SJCRH30 (cell line): Measurements from ENCODE around the gene ELP4. TPM values are rescaled to one million over a fixed set of nuclear protein-coding genes. Genes with fewer than 3 reads are reported as not detected.

Experiments used
- DNase-seq, 2 experiments: peaks; one replicate each; pipeline ENCODE4 v3.0.0-alpha.2; 2015 to 2020
- H3K27ac ChIP-seq: fragments of 250-450 bp; sonication (Bioruptor Pico); 2 replicates; pipeline ENCODE4 v1.5.1; 2020; ENCODE audit warnings: mild to moderate bottlenecking, moderate library complexity
- H3K27me3 ChIP-seq: fragments of 250-450 bp; sonication (Bioruptor Pico); 2 replicates; pipeline ENCODE4 v1.5.1; 2020; ENCODE audit warnings: mild to moderate bottlenecking, moderate library complexity
- H3K36me3 ChIP-seq: fragments of 250-450 bp; sonication (Bioruptor Pico); 2 replicates; pipeline ENCODE4 v1.5.1; 2020; ENCODE audit warnings: mild to moderate bottlenecking, moderate library complexity
- H3K4me1 ChIP-seq: fragments of 250-450 bp; sonication (Bioruptor Pico); 2 replicates; pipeline ENCODE4 v1.5.1; 2020; ENCODE audit warnings: mild to moderate bottlenecking, moderate library complexity
- H3K4me3 ChIP-seq: fragments of 250-450 bp; sonication (Bioruptor Pico); 2 replicates; pipeline ENCODE4 v1.5.1; 2020; ENCODE audit warnings: mild to moderate bottlenecking, moderate library complexity
- H3K9me3 ChIP-seq: fragments of 250-450 bp; sonication (Bioruptor Pico); replicated peaks from 2 replicates; pipeline ENCODE4 v1.5.1; 2020; ENCODE audit warnings: mild to moderate bottlenecking, moderate library complexity
- total RNA-seq: library from RNA; depleted of rRNA; stranded (reverse); fragments of >200 nt; shearing (Covaris generic); gene quantifications from 2 replicates; pipeline ENCODE4 v1.2.3, GENCODE V29; 2014

The ELP4 gene
- total RNA-seq, 1 experiment from 2014 or later = 21.6 TPM

DNA sequence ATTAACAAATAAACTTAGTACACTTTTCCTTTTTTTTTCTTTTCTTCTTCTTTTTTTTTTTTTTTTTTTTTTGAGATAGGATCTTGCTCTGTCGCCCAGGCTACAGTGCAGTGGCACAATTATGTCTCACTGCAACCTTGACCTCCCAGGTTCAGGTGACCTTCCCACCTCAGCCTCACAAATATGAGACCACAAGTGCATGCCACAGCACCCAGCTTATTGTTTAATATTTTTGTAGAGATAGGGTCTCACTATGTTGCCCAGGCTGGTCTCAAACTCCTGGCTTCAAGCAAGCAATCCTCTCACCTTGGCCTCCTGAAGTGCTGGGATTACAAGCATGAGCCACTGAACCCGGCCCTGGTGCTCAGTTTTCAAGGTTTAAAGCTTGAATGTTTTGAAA is 88.9 kb downstream of the ELP4 start:
- H3K36me3 ChIP-seq = no peaks in the 10 kb centered on the region
- no peaks in the 10 kb centered on the region for H3K9me3 ChIP-seq
- no peak overlapping the region for H3K4me3 ChIP-seq
- DNase-seq = no peak
- no peaks in the 10 kb centered on the region for H3K4me1 ChIP-seq
- H3K27me3 ChIP-seq = no peaks in the 10 kb centered on the region
- no peak overlapping the region for H3K27ac ChIP-seq

- no peaks in the 10 kb centered on the region for H3K4me1 ChIP-seq
- DNase-seq = no peak
- no peaks in the 10 kb centered on the region for H3K27me3 ChIP-seq
- no peaks in the 10 kb centered on the region for H3K36me3 ChIP-seq
- H3K27ac ChIP-seq = no peak overlapping the region
- no peak overlapping the region for H3K4me3 ChIP-seq
- no peaks in the 10 kb centered on the region for H3K9me3 ChIP-seq
Measured at GRCh38 chr11:31601635-31602282, 92.2 kb downstream of the ELP4 start.

DNA sequence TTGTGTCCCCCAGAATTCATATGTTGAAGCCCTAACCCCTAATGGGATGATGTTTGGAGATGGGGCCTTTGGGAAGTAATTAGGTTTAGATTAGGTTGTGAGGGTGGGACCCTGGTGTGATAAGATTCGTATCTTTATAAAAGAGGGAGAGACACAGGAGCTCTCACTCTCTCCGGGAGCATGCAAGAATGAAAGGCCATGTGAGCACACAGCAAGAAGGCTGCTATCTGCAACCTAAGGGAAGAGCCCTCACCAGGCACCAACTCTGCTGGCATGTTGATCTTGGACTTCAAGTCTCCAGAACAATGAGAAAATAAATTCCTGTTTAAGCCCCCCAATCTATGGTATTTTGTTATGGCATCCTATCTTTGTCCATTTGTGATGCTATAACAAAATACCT is 97.3 kb downstream of the ELP4 start:
- Histone ChIP-seq H3K4me1 (no peaks in the 10 kb centered on the region), H3K27ac (no peak overlapping the region), H3K27me3 (no peaks in the 10 kb centered on the region), H3K36me3 (no peaks in the 10 kb centered on the region), H3K4me3 (no peak overlapping the region), H3K9me3 (no peaks in the 10 kb centered on the region)
- DNase-seq = no peak

DNA sequence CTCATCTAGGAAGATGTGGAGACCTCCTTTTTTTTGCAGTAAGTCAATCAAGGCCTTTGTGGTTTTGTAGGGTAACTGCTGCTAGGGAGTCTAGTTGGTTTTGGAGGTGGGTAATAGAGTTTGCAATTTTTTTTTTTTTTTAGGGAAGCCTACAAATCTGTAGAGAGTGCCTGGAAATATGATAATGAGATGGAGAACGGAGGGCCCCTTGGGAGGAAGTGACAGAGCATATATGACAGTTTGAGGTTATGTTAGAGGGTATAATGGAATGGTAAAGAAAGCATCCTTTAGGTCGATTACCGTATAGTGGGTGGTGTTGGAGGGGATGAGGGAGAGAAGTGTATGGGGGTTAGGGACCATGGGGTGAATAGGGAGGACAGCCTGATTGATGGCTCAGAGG is 98.3 kb downstream of the ELP4 start:
- no peaks in the 10 kb centered on the region for H3K36me3 ChIP-seq
- no peaks in the 10 kb centered on the region for H3K4me1 ChIP-seq
- DNase-seq = no peak
- no peaks in the 10 kb centered on the region for H3K27me3 ChIP-seq
- H3K9me3 ChIP-seq = no peaks in the 10 kb centered on the region
- H3K27ac ChIP-seq = no peak overlapping the region
- no peak overlapping the region for H3K4me3 ChIP-seq

- Histone ChIP-seq H3K36me3 (no peaks in the 10 kb centered on the region), H3K27me3 (no peaks in the 10 kb centered on the region), H3K9me3 (no peaks in the 10 kb centered on the region), H3K27ac (no peak overlapping the region), H3K4me3 (no peak overlapping the region), H3K4me1 (no peaks in the 10 kb centered on the region)
- no peak for DNase-seq
Measured at GRCh38 chr11:31608995-31609394, 99.4 kb downstream of the ELP4 start.

- no peaks in the 10 kb centered on the region for H3K9me3 ChIP-seq
- H3K27ac ChIP-seq = no peak overlapping the region
- DNase-seq = no peak
- no peaks in the 10 kb centered on the region for H3K4me1 ChIP-seq
- no peaks in the 10 kb centered on the region for H3K27me3 ChIP-seq
- no peaks in the 10 kb centered on the region for H3K36me3 ChIP-seq
- no peak overlapping the region for H3K4me3 ChIP-seq
Measured at GRCh38 chr11:31610544-31610943, 101.0 kb downstream of the ELP4 start.

DNA sequence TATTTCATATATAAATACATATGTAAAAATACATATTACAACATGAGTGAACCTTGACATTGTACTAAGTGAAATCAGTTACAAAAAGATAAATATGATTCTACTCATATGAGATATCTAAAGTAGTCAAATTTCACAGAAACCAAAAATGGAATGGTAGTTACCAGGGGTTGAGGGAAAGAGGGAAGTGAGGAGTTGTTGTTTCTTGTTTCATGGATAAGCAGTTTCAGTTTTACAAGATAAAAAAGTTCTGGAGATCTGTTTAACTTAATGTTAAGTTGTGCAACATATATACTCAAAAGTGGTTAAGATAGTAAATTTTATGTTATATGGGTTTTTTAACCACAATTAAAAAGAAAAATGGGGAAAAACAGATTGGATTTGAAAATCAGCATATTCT is 107.7 kb downstream of the ELP4 start:
- no peak for DNase-seq

DNA sequence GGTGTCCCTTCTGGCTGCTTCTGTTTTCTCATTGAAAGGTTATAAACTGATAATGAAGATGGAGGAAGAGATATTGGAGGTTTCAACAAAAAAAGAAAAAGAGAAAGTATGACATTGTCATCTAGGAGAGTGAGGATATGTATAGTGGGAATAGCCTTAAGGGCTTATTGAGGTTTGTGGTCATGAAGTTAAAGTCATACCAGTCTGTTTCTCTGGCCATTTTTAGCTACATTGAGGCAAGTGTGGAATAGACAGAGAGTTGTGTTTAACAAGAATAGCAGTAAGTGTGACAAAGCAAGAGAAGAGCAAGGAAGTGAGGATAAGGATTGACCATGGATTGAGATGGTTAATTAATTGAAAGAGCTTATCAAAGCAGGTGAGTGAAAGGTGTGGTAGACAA is 110.4 kb downstream of the ELP4 start:
- DNase-seq = no peak
- Histone ChIP-seq H3K9me3 (no peaks in the 10 kb centered on the region), H3K4me3 (no peak overlapping the region), H3K4me1 (no peaks in the 10 kb centered on the region), H3K27me3 (no peaks in the 10 kb centered on the region), H3K36me3 (no peaks in the 10 kb centered on the region), H3K27ac (no peak overlapping the region)

More for the DNA sequence above, 107.7 kb downstream of the ELP4 start:
- no peaks in the 10 kb centered on the region for H3K4me1 ChIP-seq
- no peaks in the 10 kb centered on the region for H3K9me3 ChIP-seq
- no peak overlapping the region for H3K27ac ChIP-seq
- H3K27me3 ChIP-seq = no peaks in the 10 kb centered on the region
- no peak overlapping the region for H3K4me3 ChIP-seq
- no peaks in the 10 kb centered on the region for H3K36me3 ChIP-seq

DNA sequence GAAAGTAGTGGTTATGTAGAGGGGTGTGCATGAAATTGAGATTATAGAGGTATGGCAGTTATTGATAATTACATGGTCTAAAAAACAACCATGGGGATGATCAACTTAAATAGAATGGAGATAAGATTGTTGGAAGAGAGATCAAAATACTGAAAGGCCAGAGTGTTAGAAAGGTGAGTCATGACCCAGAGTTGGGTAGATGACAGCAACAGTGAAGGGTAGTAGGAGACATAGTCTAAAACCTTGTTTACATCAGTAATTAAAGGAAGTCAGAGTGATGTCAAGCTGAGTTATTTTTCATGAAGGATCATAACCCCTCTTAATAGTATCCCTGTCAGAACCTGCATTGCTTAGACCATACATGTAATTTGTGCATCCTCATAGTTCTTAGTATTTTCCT is 110.9 kb downstream of the ELP4 start:
- H3K4me1 ChIP-seq = no peaks in the 10 kb centered on the region
- no peak overlapping the region for H3K4me3 ChIP-seq
- H3K9me3 ChIP-seq = no peaks in the 10 kb centered on the region
- no peaks in the 10 kb centered on the region for H3K27me3 ChIP-seq
- H3K27ac ChIP-seq = no peak overlapping the region
- H3K36me3 ChIP-seq = no peaks in the 10 kb centered on the region
- DNase-seq = no peak

- H3K36me3 ChIP-seq = no peaks in the 10 kb centered on the region
- H3K27me3 ChIP-seq = no peaks in the 10 kb centered on the region
- H3K27ac ChIP-seq = no peak overlapping the region
- no peak for DNase-seq
- H3K9me3 ChIP-seq = no peaks in the 10 kb centered on the region
- no peaks in the 10 kb centered on the region for H3K4me1 ChIP-seq
- no peak overlapping the region for H3K4me3 ChIP-seq
Measured at GRCh38 chr11:31625868-31626267, 116.3 kb downstream of the ELP4 start.

- no peaks in the 10 kb centered on the region for H3K4me1 ChIP-seq
- H3K27ac ChIP-seq = no peak overlapping the region
- no peaks in the 10 kb centered on the region for H3K9me3 ChIP-seq
- DNase-seq = no peak
- no peaks in the 10 kb centered on the region for H3K36me3 ChIP-seq
- H3K4me3 ChIP-seq = no peak overlapping the region
- no peaks in the 10 kb centered on the region for H3K27me3 ChIP-seq
Measured at GRCh38 chr11:31628111-31628510, 118.5 kb downstream of the ELP4 start.

- Histone ChIP-seq H3K4me1 (0 out of 2 replicates have a peak, but pooled peaks cover 6% of the 10 kb centered on the region), H3K27me3 (no peaks in the 10 kb centered on the region), H3K9me3 (no peaks in the 10 kb centered on the region), H3K27ac (peak overlapping the region; percentile 17; the same call in 1 of the 2 replicates), H3K36me3 (peaks cover 4% of the 10 kb centered on the region; the same call in 1 of the 2 replicates), H3K4me3 (no peak overlapping the region)
- DNase-seq = peak; percentile 21 to 55
Measured at GRCh38 chr11:31636983-31637382, 127.4 kb downstream of the ELP4 start.

- Histone ChIP-seq H3K36me3 (peaks cover 4% of the 10 kb centered on the region; the same call in 1 of the 2 replicates), H3K27ac (no peak overlapping the region), H3K4me1 (peaks cover 19% of the 10 kb centered on the region; the same call in 1 of the 2 replicates), H3K9me3 (no peaks in the 10 kb centered on the region), H3K27me3 (no peaks in the 10 kb centered on the region), H3K4me3 (no peak overlapping the region)
- DNase-seq = no peak
Measured at GRCh38 chr11:31640611-31641010, 131.0 kb downstream of the ELP4 start.

- peaks cover 4% of the 10 kb centered on the region; the same call in 1 of the 2 replicates for H3K36me3 ChIP-seq
- H3K27me3 ChIP-seq = no peaks in the 10 kb centered on the region
- DNase-seq = peak; percentile 33 to 58
- H3K4me3 ChIP-seq = no peak overlapping the region
- no peaks in the 10 kb centered on the region for H3K9me3 ChIP-seq
- H3K27ac ChIP-seq = no peak overlapping the region
- H3K4me1 ChIP-seq = peaks cover 27% of the 10 kb centered on the region
Measured at GRCh38 chr11:31641477-31642062, 132.0 kb downstream of the ELP4 start.

DNA sequence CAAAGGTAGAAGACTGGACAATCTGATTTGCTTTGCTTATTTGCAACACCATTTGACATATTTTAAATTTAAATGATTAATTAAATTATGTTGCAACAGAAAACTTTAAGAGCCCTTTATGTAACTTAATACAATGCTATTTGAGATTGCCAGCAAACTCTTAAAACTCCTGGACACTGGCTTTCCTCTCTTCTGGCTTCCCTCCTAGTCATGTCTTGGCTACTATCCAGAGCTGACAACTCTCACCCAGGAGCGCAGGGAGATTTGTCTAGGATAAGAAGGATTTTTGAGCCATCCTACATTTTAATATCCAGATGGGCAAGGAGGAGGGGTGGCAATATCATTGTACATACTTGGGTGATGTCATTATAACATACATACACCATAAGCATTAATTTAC is 134.3 kb downstream of the ELP4 start:
- Histone ChIP-seq H3K4me1 (peaks cover 20% of the 10 kb centered on the region), H3K36me3 (no peaks in the 10 kb centered on the region), H3K9me3 (no peaks in the 10 kb centered on the region), H3K27me3 (no peaks in the 10 kb centered on the region), H3K4me3 (no peak overlapping the region), H3K27ac (no peak overlapping the region)
- DNase-seq = peak; percentile 34 to 59

- H3K9me3 ChIP-seq = no peaks in the 10 kb centered on the region
- H3K36me3 ChIP-seq = no peaks in the 10 kb centered on the region
- H3K27me3 ChIP-seq = no peaks in the 10 kb centered on the region
- peak; percentile 27 to 64 for DNase-seq
- no peak overlapping the region for H3K4me3 ChIP-seq
- H3K4me1 ChIP-seq = peaks cover 20% of the 10 kb centered on the region
- H3K27ac ChIP-seq = peak overlapping the region; percentile 52
Measured at GRCh38 chr11:31645747-31646146, 136.2 kb downstream of the ELP4 start.
